Pancreas (tissue), 10 donors: ENCODE measurements around the gene PRDM11. TPM values are rescaled to one million over a fixed set of nuclear protein-coding genes. Genes with fewer than 3 reads are reported as not detected.

Source experiments
- ATAC-seq, 4 donors: fragments of 200-7000 bp; cut with Tn5 transposase; one replicate each; pipeline versions ENCODE4 v1.8.0 to v1.9.1; 2020; ENCODE audit warnings: mild to moderate bottlenecking in 4 of 4, moderate library complexity in 4 of 4
- DNase-seq, 6 donors: peaks; one replicate each; pipeline ENCODE4 v3.0.0-alpha.2; 2020
- FAIRE-seq: peaks from 2 replicates; lab custom pipeline; 2012; peaks lifted over from hg19 to GRCh38; lab: Jason Lieb, UNC
- H3K27ac ChIP-seq, 4 donors: fragments of 200-600 bp; sonication (generic); 1 replicate in 3 of 4; 2 replicates in 1 of 4; pipeline versions ENCODE4 v1.5.0 to v1.8.0; 2020
- H3K27me3 ChIP-seq, 4 donors: fragments of 200-600 bp; one replicate each; pipeline ENCODE4 v1.8.0; 2021
- H3K36me3 ChIP-seq, 3 donors: fragments of 200-600 bp; sonication (generic) in 1 of 3; one replicate each; pipeline versions ENCODE4 v1.5.0 to v1.8.0; 2020 to 2021
- H3K4me1 ChIP-seq, 3 donors: fragments of 200-600 bp; one replicate each; pipeline ENCODE4 v1.8.0; 2021
- H3K4me3 ChIP-seq, 4 donors: fragments of 200-600 bp; sonication (generic) in 2 of 4; one replicate each; pipeline versions ENCODE4 v1.5.0 to v1.8.0; 2020 to 2021
- H3K9me3 ChIP-seq, 4 donors: fragments of 200-600 bp; one replicate each; pipeline ENCODE4 v1.8.0; 2021
- WGBS, 2 donors: extraction: QIAGEN DNeasy Blood & Tissue Kit; methylation state at CpG; one replicate each; pipeline ENCODE4 v1.1.7; 2013; 5-methylcytosine and 5-hydroxymethylcytosine counted together
- intact Hi-C, 3 donors: fragments of 100-400 bp; cut with DNase I; formaldehyde crosslinking; loops; one replicate each; pipeline versions ENCODE4 v1.11.1 to v1.14.2; 2022
- polyA plus RNA-seq, 2 donors: library from polyadenylated mRNA; stranded (reverse); fragments of 200-250 nt; gene quantifications; one replicate each; pipeline ENCODE4 v1.2.3, GENCODE V29; 2013
- total RNA-seq, 6 donors: library from RNA; stranded (reverse); fragmentation: NEBNext Ultra II Directional in 4 of 6; extraction: Animal tissue kit (Norgen Biotek cat#: 25700) in 4 of 6; gene quantifications; one replicate each; pipeline versions ENCODE4 v1.2.1 to v1.2.4, GENCODE V29; 2021 to 2023
- TF ChIP-seq, protein P1 (sequence below), 4 donors: fragments of 200-600 bp; sonication (generic) in 3 of 4; IDR thresholded peaks; one replicate each; pipeline versions ENCODE4 v1.5.0 to v1.8.0; 2021; ENCODE audit warnings: antibody characterized with exemption in 4 of 4
- donor health status: healthy with polysubstance abuse.
- donor health status: DM: no; HTN: no; CAD: no; lungs with moderate emphysema.
- donor health status: DM: no; HTN: no; CAD: no.
- donor health status: control.
- donor health status: control.
- donor health status: Bipolar disorder and iron deficiency.
- donor health status: DM: yes; HTN: yes; CAD: no.
- donor health status: DM: no; HTN: no; CAD: no.
- donor health status: DM: no; HTN: no; CAD: no.
- donor health status: DM: yes; HTN: yes; CAD: no.

The PRDM11 gene
- total and polyA plus RNA-seq, 8 donors: 3.0 to 8.5 (median 6.4) TPM

DNA sequence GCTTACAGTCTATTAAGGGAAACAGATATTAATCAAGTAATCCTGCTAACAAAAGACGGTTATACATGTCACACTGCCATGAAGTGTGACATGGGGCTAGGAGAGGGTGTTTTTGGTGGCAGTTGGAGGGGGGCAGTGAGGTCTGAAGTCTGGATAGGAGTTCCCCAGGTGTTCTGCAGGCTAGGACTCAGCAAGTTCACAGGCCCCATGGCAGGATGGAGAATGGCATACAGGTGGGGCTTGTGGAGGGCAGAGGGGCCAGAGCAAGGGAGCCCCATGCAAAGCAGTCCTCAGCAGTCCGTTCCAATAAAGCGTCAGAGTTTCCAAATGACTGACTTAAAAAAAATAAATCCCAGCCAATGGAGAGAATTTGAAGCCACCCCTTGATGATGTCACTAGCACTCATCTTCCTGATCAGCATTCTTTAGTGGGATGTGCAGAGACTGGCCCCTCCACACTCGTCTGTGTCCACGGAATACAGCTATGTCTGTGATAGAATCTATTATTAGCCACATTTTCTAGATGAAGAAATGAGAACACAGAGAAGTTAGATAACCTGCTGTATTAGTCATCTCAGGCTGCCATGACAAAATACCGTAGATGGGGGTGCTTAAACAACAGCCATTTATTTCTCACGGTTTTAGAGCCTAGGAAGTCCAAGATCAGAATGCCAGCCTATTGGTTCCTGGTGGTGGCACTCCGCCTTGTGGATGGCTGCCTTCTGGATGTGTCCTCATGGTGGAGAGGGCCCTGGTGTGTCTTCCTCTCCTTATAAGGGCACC is 32.6 kb downstream of the PRDM11 start:
- Histone ChIP-seq H3K9me3 (no peaks in the 10 kb centered on the region), H3K36me3 (no peaks in the 10 kb centered on the region), H3K4me3 (no peak overlapping the region), H3K4me1 (peaks cover 0 to 8% (median 5%) of the 10 kb centered on the region in 3 donors), H3K27me3 (no peaks in the 10 kb centered on the region), H3K27ac (peak overlapping the region in 3 of 4 donors; percentile 79 to 85 (median 82))
- FAIRE-seq (no peak), ATAC-seq (no peak), DNase-seq (no peak)
- 70 to 74% methylated on average over 8 of the region's 8 CpGs for WGBS, 2 donors
- intact Hi-C loops: no loop called here
- TF ChIP-seq, protein P1, sequence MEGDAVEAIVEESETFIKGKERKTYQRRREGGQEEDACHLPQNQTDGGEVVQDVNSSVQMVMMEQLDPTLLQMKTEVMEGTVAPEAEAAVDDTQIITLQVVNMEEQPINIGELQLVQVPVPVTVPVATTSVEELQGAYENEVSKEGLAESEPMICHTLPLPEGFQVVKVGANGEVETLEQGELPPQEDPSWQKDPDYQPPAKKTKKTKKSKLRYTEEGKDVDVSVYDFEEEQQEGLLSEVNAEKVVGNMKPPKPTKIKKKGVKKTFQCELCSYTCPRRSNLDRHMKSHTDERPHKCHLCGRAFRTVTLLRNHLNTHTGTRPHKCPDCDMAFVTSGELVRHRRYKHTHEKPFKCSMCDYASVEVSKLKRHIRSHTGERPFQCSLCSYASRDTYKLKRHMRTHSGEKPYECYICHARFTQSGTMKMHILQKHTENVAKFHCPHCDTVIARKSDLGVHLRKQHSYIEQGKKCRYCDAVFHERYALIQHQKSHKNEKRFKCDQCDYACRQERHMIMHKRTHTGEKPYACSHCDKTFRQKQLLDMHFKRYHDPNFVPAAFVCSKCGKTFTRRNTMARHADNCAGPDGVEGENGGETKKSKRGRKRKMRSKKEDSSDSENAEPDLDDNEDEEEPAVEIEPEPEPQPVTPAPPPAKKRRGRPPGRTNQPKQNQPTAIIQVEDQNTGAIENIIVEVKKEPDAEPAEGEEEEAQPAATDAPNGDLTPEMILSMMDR (IDR thresholded peaks at IDR 0.05): no peak

DNA sequence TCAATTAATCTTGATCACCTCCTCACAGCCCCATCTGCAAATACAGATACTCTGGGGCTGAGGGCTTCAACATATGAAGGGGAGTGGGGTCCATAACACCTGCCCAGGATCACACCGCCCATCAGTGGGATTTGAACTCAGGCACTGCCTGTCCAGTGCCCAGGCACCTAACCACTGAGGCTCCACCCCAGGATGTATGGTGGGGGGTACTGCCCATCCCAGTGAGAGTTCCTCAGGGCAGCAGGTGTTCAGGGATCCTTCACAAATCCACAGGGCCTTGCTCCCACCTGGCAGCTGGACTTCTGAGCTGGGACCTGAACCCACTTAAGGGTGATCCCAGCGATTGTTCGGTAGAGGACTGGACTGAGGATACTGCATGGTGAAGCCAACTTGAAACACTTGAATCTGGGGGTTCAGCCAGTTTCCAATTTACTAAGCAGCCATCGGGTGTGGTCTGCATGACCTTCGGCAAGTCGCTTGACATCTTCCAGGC is 33.3 kb downstream of the PRDM11 start:
- H3K4me3 ChIP-seq: peak overlapping the region; percentile 44 to 65 (median 56)
- WGBS, 2 donors: 31 to 33% methylated on average over 6 of the region's 6 CpGs
- no peaks in the 10 kb centered on the region for H3K36me3 ChIP-seq
- DNase-seq (peak in 1 of 6 donors; percentile 9), FAIRE-seq (no peak), ATAC-seq (no peak)
- H3K27ac ChIP-seq: peak overlapping the region; percentile 79 to 88 (median 84)
- TF ChIP-seq, protein P1 (IDR thresholded peaks at IDR 0.05): no peak
- H3K9me3 ChIP-seq: no peaks in the 10 kb centered on the region
- peaks cover 0 to 5% (median 4%) of the 10 kb centered on the region in 3 donors for H3K4me1 ChIP-seq
- H3K27me3 ChIP-seq: no peaks in the 10 kb centered on the region
- intact Hi-C loops: no loop called here

DNA sequence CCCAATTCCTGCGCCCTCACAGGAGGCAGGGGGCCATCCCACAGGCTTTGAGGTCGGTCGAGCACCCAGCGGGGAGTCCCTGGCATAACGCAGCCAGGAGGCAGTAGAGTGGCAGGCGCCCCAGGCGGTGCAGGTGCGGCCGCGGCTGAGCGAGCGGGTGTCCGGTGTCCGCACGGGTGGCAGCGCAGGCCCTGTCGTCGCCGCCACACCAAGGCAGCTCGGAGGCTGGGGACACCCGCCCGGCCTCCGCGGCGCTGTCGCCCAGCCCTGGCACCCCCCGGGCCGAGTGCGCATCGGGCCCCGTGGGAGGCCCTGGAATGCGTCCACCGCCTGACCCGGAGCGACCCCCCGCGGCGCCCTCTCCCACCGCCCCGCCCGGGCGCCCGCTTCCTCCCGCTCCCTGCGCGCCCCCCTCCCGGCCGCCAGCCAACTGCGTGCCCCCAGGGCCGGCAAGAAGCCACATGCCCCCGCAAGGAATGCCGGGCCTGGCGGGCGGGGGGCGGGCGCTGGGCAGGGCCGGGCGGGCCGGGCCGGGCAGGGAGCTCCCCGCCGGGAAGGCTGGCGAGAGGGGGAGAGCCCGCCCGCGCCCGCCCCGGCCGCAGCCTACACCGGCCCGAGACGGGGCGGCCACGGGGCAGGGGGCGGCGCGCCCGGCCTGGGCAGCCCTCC is 33.9 kb downstream of the PRDM11 start:
- FAIRE-seq (no peak), DNase-seq (peak; percentile 60 to 91 (median 76)), ATAC-seq (peak; percentile 82 to 84 (median 84))
- peaks cover 0 to 5% (median 4%) of the 10 kb centered on the region in 3 donors for H3K4me1 ChIP-seq
- TF ChIP-seq, protein P1 (IDR thresholded peaks at IDR 0.05): peak in 2 of 4 donors; percentile 17 to 42
- peak overlapping the region; percentile 79 to 88 (median 84) for H3K27ac ChIP-seq
- intact Hi-C loops: no loop called here
- H3K9me3 ChIP-seq: no peaks in the 10 kb centered on the region
- H3K27me3 ChIP-seq: no peaks in the 10 kb centered on the region
- H3K4me3 ChIP-seq: peak overlapping the region; percentile 44 to 65 (median 56)
- WGBS, 2 donors: 1 to 4% methylated on average over 11 to 78 of the region's 78 CpGs
- H3K36me3 ChIP-seq: no peaks in the 10 kb centered on the region

DNA sequence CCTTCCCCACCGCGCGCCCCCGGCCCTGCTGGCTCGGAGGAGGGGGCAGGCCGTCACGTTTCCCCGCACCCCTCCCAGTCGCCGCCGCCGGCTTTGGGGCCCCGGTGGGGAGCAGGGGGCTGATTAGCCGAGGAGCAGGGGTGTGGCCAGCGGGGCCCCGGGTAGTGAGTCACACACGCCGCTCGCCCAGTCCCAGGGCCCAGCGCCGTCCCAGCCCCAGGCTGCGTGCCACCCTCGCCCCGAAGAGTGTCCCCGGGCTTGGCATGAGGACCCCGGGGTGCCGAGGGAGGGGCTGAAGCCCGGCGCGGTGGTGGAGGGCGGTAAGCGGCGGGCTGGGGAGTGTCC is 34.4 kb downstream of the PRDM11 start:
- intact Hi-C loops: no loop called here
- peak overlapping the region; percentile 44 to 65 (median 56) for H3K4me3 ChIP-seq
- WGBS, 2 donors: 0 to 1% methylated on average over 17 to 33 of the region's 33 CpGs
- no peaks in the 10 kb centered on the region for H3K27me3 ChIP-seq
- TF ChIP-seq, protein P1 (IDR thresholded peaks at IDR 0.05): no peak
- ATAC-seq (peak; percentile 81 to 87 (median 82)), DNase-seq (peak; percentile 62 to 90 (median 80)), FAIRE-seq (no peak)
- H3K36me3 ChIP-seq: no peaks in the 10 kb centered on the region
- no peaks in the 10 kb centered on the region for H3K9me3 ChIP-seq
- peak overlapping the region; percentile 74 to 88 (median 84) for H3K27ac ChIP-seq
- H3K4me1 ChIP-seq: peaks cover 0 to 5% (median 4%) of the 10 kb centered on the region in 3 donors
